HG03432 (cell line): ENCODE measurements around the gene IGSF9.
A peak's percentile ranks its signal among the peaks of the same experiment; 100 is the strongest.

Experiments used
- ATAC-seq: cut with Tn5 transposase; IDR thresholded peaks from one replicate; pipeline ENCODE4 v1.9.1; 2021; ENCODE audit warnings: mild to moderate bottlenecking, moderate library complexity; ENCODE audit not compliant: unreplicated experiment

The IGSF9 gene, protein sequence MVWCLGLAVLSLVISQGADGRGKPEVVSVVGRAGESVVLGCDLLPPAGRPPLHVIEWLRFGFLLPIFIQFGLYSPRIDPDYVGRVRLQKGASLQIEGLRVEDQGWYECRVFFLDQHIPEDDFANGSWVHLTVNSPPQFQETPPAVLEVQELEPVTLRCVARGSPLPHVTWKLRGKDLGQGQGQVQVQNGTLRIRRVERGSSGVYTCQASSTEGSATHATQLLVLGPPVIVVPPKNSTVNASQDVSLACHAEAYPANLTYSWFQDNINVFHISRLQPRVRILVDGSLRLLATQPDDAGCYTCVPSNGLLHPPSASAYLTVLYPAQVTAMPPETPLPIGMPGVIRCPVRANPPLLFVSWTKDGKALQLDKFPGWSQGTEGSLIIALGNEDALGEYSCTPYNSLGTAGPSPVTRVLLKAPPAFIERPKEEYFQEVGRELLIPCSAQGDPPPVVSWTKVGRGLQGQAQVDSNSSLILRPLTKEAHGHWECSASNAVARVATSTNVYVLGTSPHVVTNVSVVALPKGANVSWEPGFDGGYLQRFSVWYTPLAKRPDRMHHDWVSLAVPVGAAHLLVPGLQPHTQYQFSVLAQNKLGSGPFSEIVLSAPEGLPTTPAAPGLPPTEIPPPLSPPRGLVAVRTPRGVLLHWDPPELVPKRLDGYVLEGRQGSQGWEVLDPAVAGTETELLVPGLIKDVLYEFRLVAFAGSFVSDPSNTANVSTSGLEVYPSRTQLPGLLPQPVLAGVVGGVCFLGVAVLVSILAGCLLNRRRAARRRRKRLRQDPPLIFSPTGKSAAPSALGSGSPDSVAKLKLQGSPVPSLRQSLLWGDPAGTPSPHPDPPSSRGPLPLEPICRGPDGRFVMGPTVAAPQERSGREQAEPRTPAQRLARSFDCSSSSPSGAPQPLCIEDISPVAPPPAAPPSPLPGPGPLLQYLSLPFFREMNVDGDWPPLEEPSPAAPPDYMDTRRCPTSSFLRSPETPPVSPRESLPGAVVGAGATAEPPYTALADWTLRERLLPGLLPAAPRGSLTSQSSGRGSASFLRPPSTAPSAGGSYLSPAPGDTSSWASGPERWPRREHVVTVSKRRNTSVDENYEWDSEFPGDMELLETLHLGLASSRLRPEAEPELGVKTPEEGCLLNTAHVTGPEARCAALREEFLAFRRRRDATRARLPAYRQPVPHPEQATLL

GRCh38 chr1:159945483-159946241, at the start of gene IGSF9:
IGSF9 (minus strand) TSS chr1:159945613; CDS start chr1:159943454, 2,159 bp downstream.
- ATAC-seq: peak; percentile 64

DNA sequence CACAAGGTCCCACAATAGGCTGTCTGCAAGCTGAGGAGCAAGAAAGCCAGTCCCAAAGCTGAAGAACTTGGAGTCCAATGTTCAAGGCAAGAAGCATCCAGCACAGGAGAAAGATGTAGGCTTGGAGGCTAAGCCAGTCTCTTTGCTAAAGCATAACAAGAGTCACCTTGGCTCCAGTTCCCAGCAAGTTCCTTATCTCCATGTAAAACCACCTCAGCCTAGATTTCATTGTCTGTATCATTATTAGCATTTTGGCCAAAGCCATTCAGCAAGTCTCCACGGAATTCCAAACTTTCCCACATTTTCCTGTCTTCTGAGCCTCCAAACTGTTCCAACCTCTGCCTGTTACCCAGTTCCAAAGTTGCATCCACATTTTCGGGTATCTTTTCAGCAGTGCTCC, 49.5 kb upstream of the IGSF9 start:
- ATAC-seq: no peak

DNA sequence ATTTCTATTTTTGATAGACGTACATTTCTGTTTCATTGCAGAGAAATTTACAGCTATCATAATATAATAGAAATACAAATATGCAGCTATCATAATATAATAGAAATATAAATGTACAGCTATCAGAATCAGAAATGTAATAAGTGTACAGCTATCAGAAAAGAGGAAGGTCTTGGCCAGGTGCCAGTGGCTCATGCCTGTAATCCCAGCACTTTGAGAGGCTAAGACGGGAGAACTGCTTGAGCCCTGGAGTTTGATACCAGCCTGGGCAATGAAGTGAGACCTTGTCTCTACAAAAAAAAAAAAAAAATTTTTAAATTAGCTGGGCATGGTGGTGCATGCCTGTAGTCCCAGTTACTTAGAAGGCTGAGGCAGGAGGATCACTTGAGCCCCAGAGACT, 48.5 kb upstream of the IGSF9 start:
- ATAC-seq: no peak

GRCh38 chr1:159992161-159992560, 46.7 kb upstream of the IGSF9 start:
- ATAC-seq: no peak

- no peak for ATAC-seq
These were observed 46.1 kb upstream of the IGSF9 start for GRCh38 chr1:159991513-159991912.

DNA sequence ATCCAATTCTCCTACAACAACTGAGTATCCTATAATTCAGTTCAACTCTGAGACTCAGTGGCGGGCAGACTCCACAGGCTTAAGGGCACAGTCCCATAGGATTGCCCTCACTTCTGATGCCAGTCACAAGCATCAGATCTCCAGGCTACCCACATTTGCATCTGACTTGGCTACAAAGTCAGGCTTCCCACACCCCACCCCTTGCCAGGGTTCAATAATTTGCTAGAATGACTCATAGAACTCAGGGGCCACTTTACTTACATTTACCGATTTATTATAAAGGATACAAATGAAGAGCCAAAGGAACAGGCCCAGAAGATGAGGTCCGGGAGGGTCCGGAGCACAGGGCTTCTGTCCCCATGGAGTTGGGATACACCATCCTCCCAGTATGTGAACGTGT, 44.6 kb upstream of the IGSF9 start:
- no peak for ATAC-seq

- ATAC-seq: no peak
These were observed 44.2 kb upstream of the IGSF9 start for GRCh38 chr1:159989581-159989980.

DNA sequence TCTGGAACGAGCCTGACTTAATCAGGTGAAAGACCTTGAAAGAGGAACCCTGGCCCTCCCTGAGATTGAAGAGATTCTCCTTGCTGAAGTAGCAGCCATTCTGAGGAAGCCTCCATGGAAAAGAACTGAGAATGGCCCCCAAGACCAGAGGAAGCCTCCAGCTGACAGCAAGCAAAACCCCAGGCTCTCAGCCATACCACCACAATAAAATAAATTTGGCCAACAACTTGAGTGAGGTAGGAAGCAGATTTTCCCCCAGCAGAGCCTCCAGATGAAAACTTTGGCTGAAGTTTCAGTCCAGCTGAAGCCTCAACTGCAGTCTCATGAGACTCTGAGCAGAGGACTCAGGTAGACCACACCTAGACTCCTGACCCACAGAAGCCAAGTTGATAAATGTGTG, 42.6 kb upstream of the IGSF9 start:
- no peak for ATAC-seq

DNA sequence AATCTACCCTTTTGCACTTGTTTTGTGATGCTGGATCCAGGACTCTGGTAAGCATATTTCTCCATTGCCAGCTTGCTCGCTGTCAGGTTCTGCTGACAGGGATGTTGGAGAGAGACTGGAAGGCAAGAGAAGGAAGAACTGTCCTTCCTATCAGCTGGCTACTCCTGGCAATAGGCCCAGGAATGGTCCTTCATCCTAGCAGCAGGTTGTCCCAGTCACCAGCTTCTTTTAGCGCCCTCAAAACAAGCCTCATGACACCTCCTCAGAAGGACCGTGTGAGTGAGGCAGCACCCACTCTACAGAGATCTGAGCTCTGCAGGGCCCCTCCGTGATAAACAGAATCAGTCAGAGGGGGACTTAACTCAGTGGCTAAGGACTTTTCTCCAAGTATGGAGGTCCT, 41.8 kb upstream of the IGSF9 start:
- no peak for ATAC-seq

GRCh38 chr1:159986531-159986930, 41.1 kb upstream of the IGSF9 start:
- ATAC-seq: no peak

GRCh38 chr1:159986093-159986492, 40.7 kb upstream of the IGSF9 start:
- ATAC-seq: no peak

GRCh38 chr1:159985473-159985872, 40.1 kb upstream of the IGSF9 start:
- no peak for ATAC-seq

- no peak for ATAC-seq
These were observed 38.3 kb upstream of the IGSF9 start for GRCh38 chr1:159983681-159984080.

DNA sequence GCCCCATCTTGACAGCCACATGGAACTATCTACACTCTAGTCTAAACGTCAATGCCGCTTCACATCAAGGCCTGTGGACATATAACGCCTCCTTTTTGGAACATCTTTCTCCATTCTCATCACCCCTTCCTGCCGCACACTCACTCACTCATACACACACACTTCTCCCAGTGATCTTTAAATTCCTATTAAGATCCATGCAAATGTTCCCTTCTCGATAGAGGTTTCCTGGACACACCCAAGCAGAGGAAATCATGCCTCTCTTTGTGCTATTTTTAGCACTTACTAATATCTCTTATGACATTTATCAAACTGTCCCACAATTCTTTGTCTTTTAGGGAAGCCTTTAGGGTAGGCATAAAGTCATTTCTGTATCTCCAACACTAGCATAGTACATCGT, 36.9 kb upstream of the IGSF9 start:
- no peak for ATAC-seq

GRCh38 chr1:159981351-159982055, 36.1 kb upstream of the IGSF9 start:
- ATAC-seq: no peak

DNA sequence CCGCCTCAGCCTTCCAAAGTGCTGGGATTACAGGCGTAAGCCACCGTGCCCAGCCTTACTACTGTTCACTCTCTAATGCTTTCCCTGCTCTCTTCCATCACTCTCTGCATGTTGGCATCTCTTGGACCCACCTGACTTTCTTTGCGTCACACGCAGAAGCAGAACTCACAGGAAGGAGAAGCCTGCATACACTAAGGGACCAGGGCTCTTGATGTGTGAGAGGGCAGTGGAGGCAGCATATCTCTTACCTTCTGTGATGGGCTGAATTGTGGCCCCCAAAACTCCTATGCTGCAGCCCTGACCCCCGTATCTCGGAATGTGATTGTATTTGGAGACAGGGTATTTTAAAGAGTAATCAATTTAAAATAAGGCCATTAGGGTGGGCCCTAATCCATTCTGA, 35.4 kb upstream of the IGSF9 start:
- ATAC-seq: no peak

- no peak for ATAC-seq
These were observed 34.7 kb upstream of the IGSF9 start for GRCh38 chr1:159980076-159980475.

DNA sequence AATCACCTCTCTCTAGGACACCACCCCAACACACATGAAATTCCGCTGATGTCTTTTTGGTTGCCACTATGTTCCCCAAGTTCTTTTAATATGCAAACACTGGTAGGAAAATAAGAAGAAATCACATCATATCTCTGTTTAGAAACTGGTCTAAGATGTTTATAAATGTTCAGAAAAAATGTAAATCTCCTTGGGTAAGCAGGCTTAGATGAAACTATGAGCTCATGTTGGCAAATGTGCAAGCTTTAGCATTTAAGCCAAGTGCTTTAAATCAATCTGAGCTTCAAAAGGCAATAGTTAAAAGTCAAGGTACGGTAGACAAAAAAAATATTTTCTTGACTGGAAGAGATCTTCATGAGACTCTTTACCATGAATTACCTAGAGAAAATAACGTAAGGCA, 33.8 kb upstream of the IGSF9 start:
- ATAC-seq: no peak

- no peak for ATAC-seq
These were observed 32.6 kb upstream of the IGSF9 start for GRCh38 chr1:159978107-159978398.

GRCh38 chr1:159977364-159978106, 32.1 kb upstream of the IGSF9 start:
- no peak for ATAC-seq
